A549 (cell line): ENCODE results near the gene NDUFB2. TPM values are rescaled to one million over a fixed set of nuclear protein-coding genes. Genes with fewer than 3 reads are reported as not detected.

Source experiments
- ATAC-seq, 2 experiments: fragments of 200-7000 bp in 1 of 2; fragments of >200 bp in 1 of 2; cut with Nextera tagmentation in 1 of 2; cut with Tn5 transposase in 1 of 2; 3 replicates each; pipeline versions ENCODE4 v1.8.0 to v1.9.1; 2018 to 2020; ENCODE audit warnings: mild to moderate bottlenecking in 1 of 2, moderate library complexity in 1 of 2
- CTCF ChIA-PET: fragments of 300-600 bp; sonication (Branson Sonifier 250); formaldehyde crosslinking; extraction: SDS; loops from one replicate; lab custom pipeline; 2021; ENCODE audit warnings: antibody characterized with exemption, inconsistent platforms; lab: Yijun Ruan, JAX
- POLR2A ChIA-PET: fragments of 350-600 bp; formaldehyde crosslinking; extraction: SDS; loops from one replicate; lab custom pipeline; 2021; ENCODE audit warnings: antibody characterized with exemption, inconsistent platforms; lab: Yijun Ruan, JAX
- DNase-seq, 2 experiments: peaks; one replicate each; pipeline versions ENCODE4 v3.0.0 to v3.0.0-alpha.2; 2011 to 2016; ENCODE audit warnings: low read depth in 1 of 2, low spot score in 1 of 2
- FAIRE-seq: peaks from 2 replicates; lab custom pipeline; 2011; peaks lifted over from hg19 to GRCh38; lab: Jason Lieb, UNC
- H3K27ac ChIP-seq, 2 experiments: fragments of >200 bp; sonication (Bioruptor Twin); formaldehyde crosslinking; 3 replicates each; pipeline ENCODE4 v1.5.1; 2016 to 2017
- H3K4me1 ChIP-seq: fragments of >200 bp; sonication (Bioruptor Twin); formaldehyde crosslinking; 3 replicates; pipeline ENCODE4 v1.6.1; 2016
- H3K4me2 ChIP-seq: fragments of >200 bp; sonication (Bioruptor Twin); formaldehyde crosslinking; 3 replicates; pipeline ENCODE4 v1.6.1; 2016
- H3K4me3 ChIP-seq: fragments of >200 bp; sonication (Bioruptor Twin); formaldehyde crosslinking; 3 replicates; pipeline ENCODE4 v1.5.1; 2016
- H3K9me3 ChIP-seq: fragments of >200 bp; sonication (Bioruptor Twin); formaldehyde crosslinking; 3 replicates; pipeline ENCODE4 v1.6.1; 2016
- CBX2 ChIP-seq: fragments of 200-600 bp; sonication (generic); IDR thresholded peaks from 2 replicates; pipeline ENCODE4 v1.6.1; 2016; ENCODE audit warnings: low read depth, mild to moderate bottlenecking, borderline replicate concordance
- ESRRA ChIP-seq: fragments of 150-350 bp; IDR thresholded peaks from 2 replicates; pipeline ENCODE4 v1.6.1; 2014; ENCODE audit warnings: mild to moderate bottlenecking, low read length, borderline replicate concordance
- FOSB ChIP-seq: fragments of 250-450 bp; sonication (Bioruptor Pico); IDR thresholded peaks from 2 replicates; pipeline ENCODE4 v1.5.0; 2020; ENCODE audit warnings: mild to moderate bottlenecking, moderate library complexity
- FOSL2 ChIP-seq, 2 experiments: fragments of 450-650 bp in 1 of 2; fragments of >200 bp in 1 of 2; sonication (Bioruptor Twin) in 1 of 2; formaldehyde crosslinking; IDR thresholded peaks; 2 replicates each; pipeline versions ENCODE4 v1.5.0 to v1.6.1; 2016 to 2020; ENCODE audit warnings: mild to moderate bottlenecking in 1 of 2, moderate library complexity in 1 of 2
- HOXA7 ChIP-seq: fragments of 250-450 bp; sonication (Bioruptor Pico); IDR thresholded peaks from 2 replicates; pipeline ENCODE4 v1.5.0; 2020; ENCODE audit warnings: mild to moderate bottlenecking, moderate library complexity
- HOXB13 ChIP-seq: fragments of 250-450 bp; sonication (Bioruptor Pico); IDR thresholded peaks from 2 replicates; pipeline ENCODE4 v1.5.0; 2020; ENCODE audit warnings: low read depth, mild to moderate bottlenecking, moderate library complexity
- HOXB5 ChIP-seq: fragments of 250-450 bp; sonication (Bioruptor Pico); IDR thresholded peaks from 2 replicates; pipeline ENCODE4 v1.5.0; 2020; ENCODE audit warnings: mild to moderate bottlenecking, moderate library complexity
- JUNB ChIP-seq: fragments of >200 bp; sonication (Bioruptor Twin); formaldehyde crosslinking; IDR thresholded peaks from 2 replicates; pipeline ENCODE4 v1.6.1; 2016
- KDM1A ChIP-seq: fragments of 200-600 bp; sonication (generic); IDR thresholded peaks from 2 replicates; pipeline ENCODE4 v1.6.1; 2016; ENCODE audit warnings: low read depth, mild to moderate bottlenecking
- KDM5A ChIP-seq: fragments of 200-600 bp; sonication (generic); IDR thresholded peaks from 2 replicates; pipeline ENCODE4 v1.6.1; 2016; ENCODE audit warnings: antibody characterized with exemption, mild to moderate bottlenecking
- MAFK ChIP-seq: fragments of 450-650 bp; IDR thresholded peaks from 2 replicates; pipeline ENCODE4 v1.6.1; 2014; ENCODE audit not compliant: partially characterized antibody
- MAX ChIP-seq: IDR thresholded peaks from 2 replicates; pipeline ENCODE4 v1.6.1; 2012
- MYC ChIP-seq: IDR thresholded peaks from 2 replicates; pipeline ENCODE4 v1.6.1; 2012; ENCODE audit warnings: mild to moderate bottlenecking, inconsistent platforms, low read length, improper control_type of control experiment, borderline replicate concordance
- NPAS2 ChIP-seq: fragments of 250-450 bp; sonication (Bioruptor Pico); IDR thresholded peaks from 2 replicates; pipeline ENCODE4 v1.8.0; 2022; ENCODE audit warnings: mild to moderate bottlenecking, moderate library complexity, borderline replicate concordance
- POLR2AphosphoS2 ChIP-seq: conservative IDR thresholded peaks from 2 replicates; pipeline ENCODE4 v1.6.1; 2012; ENCODE audit warnings: low read length, improper control_type of control experiment, inconsistent platforms
- RAD21 ChIP-seq, 2 experiments: fragments of >200 bp in 1 of 2; sonication (Bioruptor Twin) in 1 of 2; formaldehyde crosslinking in 1 of 2; IDR thresholded peaks in 1 of 2; conservative IDR thresholded peaks in 1 of 2; 2 replicates in 1 of 2; 3 replicates in 1 of 2; pipeline ENCODE4 v1.6.1; 2012 to 2018; ENCODE audit warnings: inconsistent platforms in 1 of 2
- RARB ChIP-seq: fragments of 250-450 bp; sonication (Bioruptor Pico); IDR thresholded peaks from 2 replicates; pipeline ENCODE4 v1.8.0; 2021; ENCODE audit warnings: mild to moderate bottlenecking, moderate library complexity
- RCOR1 ChIP-seq: fragments of 150-350 bp; IDR thresholded peaks from 2 replicates; pipeline ENCODE4 v1.6.1; 2014; ENCODE audit warnings: antibody characterized with exemption, low read length, low read depth
- RFX5 ChIP-seq: fragments of 450-650 bp; IDR thresholded peaks from 2 replicates; pipeline ENCODE4 v1.7.1; 2014; ENCODE audit warnings: antibody characterized with exemption, mild to moderate bottlenecking, moderate library complexity
- SMC3 ChIP-seq: fragments of >200 bp; sonication (Bioruptor Twin); formaldehyde crosslinking; IDR thresholded peaks from 3 replicates; pipeline ENCODE4 v1.6.1; 2018; ENCODE audit warnings: inconsistent platforms
- TFCP2L1 ChIP-seq: fragments of 250-450 bp; sonication (Bioruptor Pico); IDR thresholded peaks from 2 replicates; pipeline ENCODE4 v1.5.0; 2021; ENCODE audit warnings: mild to moderate bottlenecking
- ZC3H11A ChIP-seq: fragments of 450-650 bp; IDR thresholded peaks from 2 replicates; pipeline ENCODE4 v1.6.1; 2014; ENCODE audit warnings: antibody characterized with exemption, mild to moderate bottlenecking
- ZFP36 ChIP-seq: fragments of 450-650 bp; IDR thresholded peaks from 2 replicates; pipeline ENCODE4 v1.6.1; 2014; ENCODE audit warnings: borderline replicate concordance; ENCODE audit not compliant: partially characterized antibody
- WGBS: methylation state at CpG from one replicate; pipeline ENCODE4 v1.1.6; 2017; ENCODE audit errors: missing lambda C conversion rate; 5-methylcytosine and 5-hydroxymethylcytosine counted together
- polyA plus RNA-seq, 4 experiments: library from polyadenylated mRNA; depleted of rRNA in 3 of 4; stranded (reverse); fragments of >200 nt; fragmentation: RNase III in 1 of 4; extraction: RNeasy Plus Mini Kit Qiagen cat#74134 plus additional on column Dnase treatment in 1 of 4; gene quantifications; 2 replicates in 3 of 4; 3 replicates in 1 of 4; pipeline ENCODE4 v1.2.3, GENCODE V29; 2011 to 2017
- TF ChIP-seq, protein P1 (sequence below): fragments of >200 bp; sonication (Bioruptor Twin); formaldehyde crosslinking; IDR thresholded peaks from 3 replicates; pipeline ENCODE4 v1.5.1; 2016
- TF ChIP-seq, protein P2 (sequence below): fragments of 150-350 bp; IDR thresholded peaks from 2 replicates; pipeline ENCODE4 v1.6.1; 2014; ENCODE audit warnings: low read depth, mild to moderate bottlenecking, low read length
- TF ChIP-seq, protein P3 (sequence below): fragments of >200 bp; sonication (Bioruptor Twin); formaldehyde crosslinking; IDR thresholded peaks from 3 replicates; pipeline ENCODE4 v1.6.1; 2016

NDUFB2 gene
- polyA plus RNA-seq, 2 of the 4 experiments (the other 2 are of a cell fraction) = 370 to 381 TPM

DNA sequence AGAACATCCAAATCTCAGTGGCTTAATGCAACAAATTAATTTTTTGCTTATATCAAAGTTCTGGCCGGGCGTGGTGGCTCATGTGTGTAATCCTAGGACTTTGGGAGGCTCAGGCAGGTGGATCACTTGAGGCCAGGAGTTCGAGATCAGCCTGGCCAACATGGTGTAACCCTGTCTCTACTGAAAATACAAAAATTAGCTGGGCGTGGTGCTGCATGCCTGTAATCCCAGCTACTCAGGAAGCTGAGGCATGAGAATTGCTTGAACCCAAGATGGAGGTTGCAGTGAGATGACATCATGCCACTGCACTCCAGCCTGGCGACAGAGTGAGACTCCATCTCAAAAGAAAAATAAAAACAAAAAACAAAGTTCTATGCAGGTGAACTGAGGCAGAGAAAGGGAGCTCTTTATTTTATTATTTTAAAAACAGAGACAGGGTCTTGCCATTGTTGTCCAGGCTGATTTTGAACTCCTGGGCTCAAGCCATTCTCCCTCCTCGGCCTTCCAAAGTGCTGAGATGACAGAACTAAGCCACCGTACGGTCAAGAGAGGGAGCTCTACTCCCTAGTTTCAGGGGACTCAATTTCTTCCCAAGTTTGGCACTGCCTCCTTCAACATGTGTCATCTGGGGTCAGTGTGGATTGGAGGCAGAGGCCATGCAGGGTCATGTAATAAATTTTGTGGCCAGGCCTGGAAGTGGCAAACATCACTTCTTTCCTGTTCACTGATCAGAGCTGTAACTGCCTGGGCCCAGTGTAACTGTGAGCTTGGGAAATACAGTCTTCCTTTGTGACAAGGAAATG lies 21.4 kb upstream of the NDUFB2 start:
- TF ChIP-seq KDM5A (no peak), POLR2AphosphoS2 (no peak), ZFP36 (no peak), TFCP2L1 (CRISPR knock-in tag) (no peak), HOXB5 (CRISPR knock-in tag) (no peak), SMC3 (peak; percentile 14; the same call in 1 of the 3 replicates), RAD21 (conservative IDR thresholded peaks at IDR 0.05 in 1 of 2, IDR thresholded peaks at IDR 0.05 in 1 of 2) (peak; percentile 57 to 66), HOXB13 (no peak), FOSL2 (IDR thresholded peaks at IDR 0.05) (no peak), FOSL2 (CRISPR knock-in tag; IDR thresholded peaks at IDR 0.05) (no peak), MAFK (peak; percentile 96)
- TF ChIP-seq, protein P1, sequence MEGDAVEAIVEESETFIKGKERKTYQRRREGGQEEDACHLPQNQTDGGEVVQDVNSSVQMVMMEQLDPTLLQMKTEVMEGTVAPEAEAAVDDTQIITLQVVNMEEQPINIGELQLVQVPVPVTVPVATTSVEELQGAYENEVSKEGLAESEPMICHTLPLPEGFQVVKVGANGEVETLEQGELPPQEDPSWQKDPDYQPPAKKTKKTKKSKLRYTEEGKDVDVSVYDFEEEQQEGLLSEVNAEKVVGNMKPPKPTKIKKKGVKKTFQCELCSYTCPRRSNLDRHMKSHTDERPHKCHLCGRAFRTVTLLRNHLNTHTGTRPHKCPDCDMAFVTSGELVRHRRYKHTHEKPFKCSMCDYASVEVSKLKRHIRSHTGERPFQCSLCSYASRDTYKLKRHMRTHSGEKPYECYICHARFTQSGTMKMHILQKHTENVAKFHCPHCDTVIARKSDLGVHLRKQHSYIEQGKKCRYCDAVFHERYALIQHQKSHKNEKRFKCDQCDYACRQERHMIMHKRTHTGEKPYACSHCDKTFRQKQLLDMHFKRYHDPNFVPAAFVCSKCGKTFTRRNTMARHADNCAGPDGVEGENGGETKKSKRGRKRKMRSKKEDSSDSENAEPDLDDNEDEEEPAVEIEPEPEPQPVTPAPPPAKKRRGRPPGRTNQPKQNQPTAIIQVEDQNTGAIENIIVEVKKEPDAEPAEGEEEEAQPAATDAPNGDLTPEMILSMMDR = peak; percentile 42
- TF ChIP-seq, protein P2, sequence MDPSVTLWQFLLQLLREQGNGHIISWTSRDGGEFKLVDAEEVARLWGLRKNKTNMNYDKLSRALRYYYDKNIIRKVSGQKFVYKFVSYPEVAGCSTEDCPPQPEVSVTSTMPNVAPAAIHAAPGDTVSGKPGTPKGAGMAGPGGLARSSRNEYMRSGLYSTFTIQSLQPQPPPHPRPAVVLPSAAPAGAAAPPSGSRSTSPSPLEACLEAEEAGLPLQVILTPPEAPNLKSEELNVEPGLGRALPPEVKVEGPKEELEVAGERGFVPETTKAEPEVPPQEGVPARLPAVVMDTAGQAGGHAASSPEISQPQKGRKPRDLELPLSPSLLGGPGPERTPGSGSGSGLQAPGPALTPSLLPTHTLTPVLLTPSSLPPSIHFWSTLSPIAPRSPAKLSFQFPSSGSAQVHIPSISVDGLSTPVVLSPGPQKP = no peak
- peaks cover 15% of the 10 kb centered on the region; the same call in 1 of the 3 replicates for H3K4me1 ChIP-seq
- POLR2A ChIA-PET = interaction anchor here (0.9 to 1.2 kb wide), 2 partner anchors 21 to 340 kb away, joined by 3 read pairs; partner anchors contain the start of genes MRPS33 and NDUFB2
- WGBS = 68% methylated on average over 8 of the region's 8 CpGs
- no peak overlapping the region for H3K27ac ChIP-seq
- no peak overlapping the region for H3K4me3 ChIP-seq
- DNase-seq = peak; percentile 49 to 60
- no peak overlapping the region for H3K4me2 ChIP-seq
- no peak for FAIRE-seq
- CTCF ChIA-PET = interaction anchor here (0.7 to 2.5 kb wide), 10 partner anchors 10 to 872 kb away, joined by 3 to 19 read pairs (median 4); no protein-coding TSS in a partner anchor
- no peaks in the 10 kb centered on the region for H3K9me3 ChIP-seq
- peak; percentile 32 to 69; a peak in 3 of 6 replicates for ATAC-seq

- no peak overlapping the region for H3K4me2 ChIP-seq
- ChIA-PET CTCF (interaction anchor here (1.3 to 2.5 kb wide), 6 partner anchors 9 to 872 kb away, joined by 3 to 19 read pairs (median 4); no protein-coding TSS in a partner anchor), POLR2A (interaction anchor here (0.9 to 1.2 kb wide), 2 partner anchors 21 to 339 kb away, joined by 3 read pairs; partner anchors contain the start of genes MRPS33 and NDUFB2)
- DNase-seq (no peak), ATAC-seq (no peak), FAIRE-seq (no peak)
- H3K27ac ChIP-seq = no peak overlapping the region
- H3K4me3 ChIP-seq = no peak overlapping the region
- no peak for TF ChIP-seq HOXA7
- no peak for TF ChIP-seq RCOR1
- no peak for TF ChIP-seq FOSB (CRISPR knock-in tag)
- no peak for TF ChIP-seq JUNB
- TF ChIP-seq CBX2 = no peak
- no peak for TF ChIP-seq KDM1A
- TF ChIP-seq MAX = no peak
- TF ChIP-seq RFX5 = no peak
- TF ChIP-seq, protein P3, sequence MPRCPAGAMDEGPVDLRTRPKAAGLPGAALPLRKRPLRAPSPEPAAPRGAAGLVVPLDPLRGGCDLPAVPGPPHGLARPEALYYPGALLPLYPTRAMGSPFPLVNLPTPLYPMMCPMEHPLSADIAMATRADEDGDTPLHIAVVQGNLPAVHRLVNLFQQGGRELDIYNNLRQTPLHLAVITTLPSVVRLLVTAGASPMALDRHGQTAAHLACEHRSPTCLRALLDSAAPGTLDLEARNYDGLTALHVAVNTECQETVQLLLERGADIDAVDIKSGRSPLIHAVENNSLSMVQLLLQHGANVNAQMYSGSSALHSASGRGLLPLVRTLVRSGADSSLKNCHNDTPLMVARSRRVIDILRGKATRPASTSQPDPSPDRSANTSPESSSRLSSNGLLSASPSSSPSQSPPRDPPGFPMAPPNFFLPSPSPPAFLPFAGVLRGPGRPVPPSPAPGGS = no peak
- no peak for TF ChIP-seq FOSL2 (IDR thresholded peaks at IDR 0.05)
- no peak for TF ChIP-seq FOSL2 (CRISPR knock-in tag; IDR thresholded peaks at IDR 0.05)
- TF ChIP-seq HOXB13 = no peak
- TF ChIP-seq SMC3 = no peak
- no peak for TF ChIP-seq MYC
- TF ChIP-seq ESRRA = no peak
- no peak for TF ChIP-seq RAD21 (conservative IDR thresholded peaks at IDR 0.05 in 1 of 2, IDR thresholded peaks at IDR 0.05 in 1 of 2)
- no peak for TF ChIP-seq NPAS2 (CRISPR knock-in tag)
- no peak for TF ChIP-seq RARB (CRISPR knock-in tag)
- TF ChIP-seq ZC3H11A = no peak
- no peak for TF ChIP-seq HOXB5 (CRISPR knock-in tag)
- TF ChIP-seq KDM5A = no peak
- H3K9me3 ChIP-seq = no peaks in the 10 kb centered on the region
- WGBS = 92% methylated on average over 4 of the region's 4 CpGs
- peaks cover 15% of the 10 kb centered on the region; the same call in 1 of the 3 replicates for H3K4me1 ChIP-seq
Observed at GRCh38 chr7:140675726-140676125, 20.8 kb upstream of the NDUFB2 start.
